Gastrocnemius medialis (tissue), 4 donors: ENCODE measurements around the gene AREL1.

Source experiments
- CTCF ChIP-seq, 5 experiments: fragments of 450-650 bp in 3 of 5; fragments of 200-600 bp in 2 of 5; sonication (generic) in 2 of 5; IDR thresholded peaks in 4 of 5; conservative IDR thresholded peaks in 1 of 5; 1 replicate in 4 of 5; 2 replicates in 1 of 5; pipeline ENCODE4 v1.5.1; 2016 to 2019; ENCODE audit warnings: antibody characterized with exemption in 5 of 5, mild to moderate bottlenecking in 3 of 5, moderate library complexity in 3 of 5
- POLR2A ChIP-seq, 2 donors: fragments of 450-650 bp; IDR thresholded peaks; one replicate each; pipeline ENCODE4 v1.6.1; 2017; ENCODE audit warnings: antibody characterized with exemption in 2 of 2, mild to moderate bottlenecking in 2 of 2, moderate library complexity in 2 of 2

GRCh38 chr14:74621556-74621955 lies 91.3 kb downstream of the AREL1 start:
- TF ChIP-seq CTCF (IDR thresholded peaks at IDR 0.05 in 4 of 5, conservative IDR thresholded peaks at IDR 0.05 in 1 of 5): no peak
- no peak for TF ChIP-seq POLR2A (IDR thresholded peaks at IDR 0.05)
